ENCODE measurements around the gene SERPINE3.

SERPINE3 gene

DNA sequence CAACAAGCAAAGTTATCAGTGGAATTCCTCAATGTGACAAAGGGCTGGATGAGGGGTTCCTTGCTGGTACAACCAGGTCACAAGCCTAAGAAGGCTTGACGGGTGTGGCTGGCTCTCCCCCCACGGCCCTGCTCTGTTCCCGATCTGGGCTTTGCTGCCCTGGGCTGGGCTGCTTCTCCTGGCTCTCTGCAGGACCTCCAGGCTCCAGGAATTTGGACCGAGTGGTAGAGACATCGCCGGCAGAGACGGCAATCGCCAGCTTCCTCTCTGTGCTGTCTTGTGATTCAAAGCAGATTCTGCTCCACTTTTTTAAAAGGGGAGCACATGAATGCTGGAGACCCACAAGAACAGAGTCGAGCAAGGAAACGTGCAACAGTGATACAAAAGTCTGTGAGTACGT, at the start of gene SERPINE3:
Gene SERPINE3 (plus strand): TSS at position 338 of the 400 bp plus-strand sequence. CDS start 1,401 bp downstream, outside the sequence.
- no peaks in the 10 kb centered on the region for H3K27me3 ChIP-seq (ENCODE audit: control insufficient read depth, insufficient read depth, low read length)
- H3K4me3 ChIP-seq (ENCODE audit: low read depth, low read length): no peak within 1 kb of the TSS
- H3K36me3 ChIP-seq (ENCODE audit: control insufficient read depth, insufficient read depth, low read length): no peaks in the 10 kb centered on the region
- no peaks in the 10 kb centered on the region for H3K9me3 ChIP-seq (ENCODE audit: control insufficient read depth, insufficient read depth, low read length)
- no peaks in the 10 kb centered on the region for H3K4me1 ChIP-seq (ENCODE audit: control insufficient read depth, insufficient read depth, low read length)
- H3K9ac ChIP-seq (ENCODE audit: low read depth, low read length): peak within 1 kb of the TSS; percentile 26

- Histone ChIP-seq H3K4me3 (ENCODE audit: low read depth, low read length) (no peak overlapping the region), H3K9me3 (ENCODE audit: control insufficient read depth, insufficient read depth, low read length) (no peaks in the 10 kb centered on the region), H3K9ac (ENCODE audit: low read depth, low read length) (no peak overlapping the region), H3K36me3 (ENCODE audit: control insufficient read depth, insufficient read depth, low read length) (no peaks in the 10 kb centered on the region), H3K4me1 (ENCODE audit: control insufficient read depth, insufficient read depth, low read length) (peaks cover 3% of the 10 kb centered on the region), H3K27me3 (ENCODE audit: control insufficient read depth, insufficient read depth, low read length) (no peaks in the 10 kb centered on the region)
Observed at GRCh38 chr13:51291341-51291740, 48.1 kb upstream of the SERPINE3 start.

DNA sequence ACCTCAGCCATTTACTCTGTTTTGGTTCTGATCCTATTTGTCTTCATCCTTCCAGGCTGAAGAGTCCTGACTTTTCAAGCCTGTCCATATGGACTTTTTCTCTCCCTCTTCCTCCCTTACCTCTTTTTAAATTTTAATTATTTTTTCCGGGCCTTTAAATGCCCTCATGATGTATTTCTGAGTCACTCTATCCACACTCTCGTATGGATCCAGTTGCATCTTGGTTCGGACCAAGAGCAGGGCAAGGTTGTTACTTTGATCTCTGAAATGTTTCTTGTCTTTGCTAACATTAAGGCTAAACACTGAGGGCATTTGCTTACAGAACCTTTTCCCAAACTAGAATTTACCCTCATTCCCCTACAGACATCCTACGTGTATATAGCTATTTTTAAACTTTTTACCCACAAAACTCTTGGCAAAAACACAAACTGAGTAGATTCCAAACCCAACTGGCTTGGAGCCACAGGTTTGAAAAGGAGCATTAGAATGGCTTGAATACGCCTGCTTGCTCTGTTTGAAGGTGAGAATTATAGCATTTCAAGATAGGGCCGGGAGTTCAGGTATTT, 47.4 kb upstream of the SERPINE3 start:
- H3K9ac ChIP-seq (ENCODE audit: low read depth, low read length): no peak overlapping the region
- H3K4me3 ChIP-seq (ENCODE audit: low read depth, low read length): no peak overlapping the region
- no peaks in the 10 kb centered on the region for H3K4me1 ChIP-seq (ENCODE audit: control insufficient read depth, insufficient read depth, low read length)
- H3K27me3 ChIP-seq (ENCODE audit: control insufficient read depth, insufficient read depth, low read length): no peaks in the 10 kb centered on the region
- H3K36me3 ChIP-seq (ENCODE audit: control insufficient read depth, insufficient read depth, low read length): no peaks in the 10 kb centered on the region
- no peaks in the 10 kb centered on the region for H3K9me3 ChIP-seq (ENCODE audit: control insufficient read depth, insufficient read depth, low read length)

DNA sequence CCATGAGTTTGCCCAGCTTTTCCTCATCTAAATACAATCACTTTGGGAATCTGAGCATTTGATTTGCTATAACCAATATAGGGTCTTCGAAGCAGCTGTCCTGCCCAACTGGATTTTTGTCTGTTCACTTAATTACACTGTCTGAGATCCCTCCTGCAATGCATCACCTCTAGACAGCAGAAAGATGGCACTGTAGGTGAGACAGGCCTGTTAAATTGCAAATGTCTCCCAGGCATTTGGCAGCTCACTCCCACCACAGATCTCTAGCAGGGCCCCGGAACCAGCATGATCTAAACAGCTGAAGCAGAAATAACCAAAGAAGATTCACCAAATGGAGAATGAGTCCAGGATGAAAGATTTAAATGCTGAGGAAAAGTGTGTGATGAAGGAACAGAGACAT, 41.9 kb upstream of the SERPINE3 start:
- Histone ChIP-seq H3K9ac (ENCODE audit: low read depth, low read length) (no peak overlapping the region), H3K9me3 (ENCODE audit: control insufficient read depth, insufficient read depth, low read length) (no peaks in the 10 kb centered on the region), H3K36me3 (ENCODE audit: control insufficient read depth, insufficient read depth, low read length) (no peaks in the 10 kb centered on the region), H3K27me3 (ENCODE audit: control insufficient read depth, insufficient read depth, low read length) (no peaks in the 10 kb centered on the region), H3K4me3 (ENCODE audit: low read depth, low read length) (no peak overlapping the region), H3K4me1 (ENCODE audit: control insufficient read depth, insufficient read depth, low read length) (peaks cover 9% of the 10 kb centered on the region)

DNA sequence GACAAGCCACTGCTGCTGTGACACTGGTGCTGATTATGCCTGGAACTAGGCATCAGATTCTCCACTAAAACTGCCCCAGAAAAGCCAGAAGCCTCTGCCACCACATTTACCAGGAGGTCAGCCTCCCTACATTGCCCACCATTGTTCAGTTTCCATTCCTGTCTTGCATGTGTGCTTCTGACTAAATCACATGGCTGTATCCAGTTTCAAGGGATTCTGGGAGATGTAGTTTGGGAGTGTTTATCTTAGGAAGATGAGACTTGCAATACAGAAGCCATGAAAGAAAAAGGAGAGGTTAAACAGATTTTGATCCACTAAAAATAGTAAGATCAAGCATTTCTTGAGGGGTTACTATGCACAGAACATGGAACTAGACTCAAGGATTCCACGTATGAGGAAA, 40.7 kb upstream of the SERPINE3 start:
- Histone ChIP-seq H3K4me3 (ENCODE audit: low read depth, low read length) (no peak overlapping the region), H3K4me1 (ENCODE audit: control insufficient read depth, insufficient read depth, low read length) (peaks cover 18% of the 10 kb centered on the region), H3K9me3 (ENCODE audit: control insufficient read depth, insufficient read depth, low read length) (no peaks in the 10 kb centered on the region)

DNA sequence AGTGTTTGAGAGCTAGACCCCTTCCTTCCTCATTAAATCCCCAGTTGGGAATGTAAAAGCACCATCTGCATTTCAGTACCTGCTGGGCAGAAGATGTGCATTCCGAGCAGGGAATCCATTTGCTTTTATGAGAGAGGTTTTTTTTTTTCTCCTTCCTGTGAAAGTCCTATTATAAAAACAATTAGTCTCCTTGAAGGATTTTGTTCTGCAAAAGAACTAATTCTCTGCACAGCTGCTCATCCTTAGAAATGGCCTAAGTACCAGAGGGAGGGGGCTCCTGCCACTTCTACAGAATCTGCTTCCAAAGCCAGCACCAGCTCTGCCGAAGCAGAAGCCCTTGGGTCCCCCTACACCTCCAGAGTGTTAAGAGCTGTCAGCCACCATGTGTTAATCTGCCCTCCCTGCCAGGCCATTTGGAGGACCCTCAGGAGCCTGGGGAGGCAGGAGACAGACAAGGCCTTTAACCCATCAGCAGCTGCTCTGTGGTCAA, 36.4 kb upstream of the SERPINE3 start:
- Histone ChIP-seq H3K36me3 (ENCODE audit: control insufficient read depth, insufficient read depth, low read length) (no peaks in the 10 kb centered on the region), H3K4me3 (ENCODE audit: low read depth, low read length) (no peak overlapping the region), H3K4me1 (ENCODE audit: control insufficient read depth, insufficient read depth, low read length) (peaks cover 29% of the 10 kb centered on the region), H3K9ac (ENCODE audit: low read depth, low read length) (no peak overlapping the region), H3K9me3 (ENCODE audit: control insufficient read depth, insufficient read depth, low read length) (no peaks in the 10 kb centered on the region), H3K27me3 (ENCODE audit: control insufficient read depth, insufficient read depth, low read length) (no peaks in the 10 kb centered on the region)

More for the DNA sequence above, 40.7 kb upstream of the SERPINE3 start:
- Histone ChIP-seq H3K9ac (ENCODE audit: low read depth, low read length) (no peak overlapping the region), H3K27me3 (ENCODE audit: control insufficient read depth, insufficient read depth, low read length) (no peaks in the 10 kb centered on the region), H3K36me3 (ENCODE audit: control insufficient read depth, insufficient read depth, low read length) (no peaks in the 10 kb centered on the region)

DNA sequence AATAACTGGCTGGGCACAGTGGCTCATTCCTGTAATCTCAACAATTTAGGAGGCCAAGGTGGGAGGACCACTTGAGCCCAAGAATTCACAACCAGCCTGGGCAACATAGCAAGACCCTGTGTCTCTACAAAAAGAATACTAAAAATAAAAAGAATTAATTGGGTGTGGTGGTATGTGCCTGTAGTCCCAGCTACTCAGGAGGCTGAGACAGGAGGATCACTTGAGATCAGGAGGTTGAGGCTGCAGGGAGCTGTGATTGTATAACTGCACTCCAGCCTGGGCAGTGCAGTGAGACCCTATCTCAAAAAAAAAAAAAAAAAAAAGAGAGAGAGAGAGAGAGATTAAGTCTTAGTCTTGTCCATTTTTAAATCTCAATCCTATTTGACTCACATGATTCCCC, 35.6 kb upstream of the SERPINE3 start:
- Histone ChIP-seq H3K27me3 (ENCODE audit: control insufficient read depth, insufficient read depth, low read length) (no peaks in the 10 kb centered on the region), H3K9ac (ENCODE audit: low read depth, low read length) (no peak overlapping the region), H3K4me1 (ENCODE audit: control insufficient read depth, insufficient read depth, low read length) (peaks cover 30% of the 10 kb centered on the region), H3K36me3 (ENCODE audit: control insufficient read depth, insufficient read depth, low read length) (no peaks in the 10 kb centered on the region), H3K9me3 (ENCODE audit: control insufficient read depth, insufficient read depth, low read length) (no peaks in the 10 kb centered on the region), H3K4me3 (ENCODE audit: low read depth, low read length) (peak overlapping the region; percentile 16)

GRCh38 chr13:51305271-51305967, 34.1 kb upstream of the SERPINE3 start:
- Histone ChIP-seq H3K9me3 (ENCODE audit: control insufficient read depth, insufficient read depth, low read length) (no peaks in the 10 kb centered on the region), H3K4me3 (ENCODE audit: low read depth, low read length) (no peak overlapping the region), H3K4me1 (ENCODE audit: control insufficient read depth, insufficient read depth, low read length) (peaks cover 32% of the 10 kb centered on the region), H3K27me3 (ENCODE audit: control insufficient read depth, insufficient read depth, low read length) (no peaks in the 10 kb centered on the region), H3K9ac (ENCODE audit: low read depth, low read length) (no peak overlapping the region), H3K36me3 (ENCODE audit: control insufficient read depth, insufficient read depth, low read length) (no peaks in the 10 kb centered on the region)

DNA sequence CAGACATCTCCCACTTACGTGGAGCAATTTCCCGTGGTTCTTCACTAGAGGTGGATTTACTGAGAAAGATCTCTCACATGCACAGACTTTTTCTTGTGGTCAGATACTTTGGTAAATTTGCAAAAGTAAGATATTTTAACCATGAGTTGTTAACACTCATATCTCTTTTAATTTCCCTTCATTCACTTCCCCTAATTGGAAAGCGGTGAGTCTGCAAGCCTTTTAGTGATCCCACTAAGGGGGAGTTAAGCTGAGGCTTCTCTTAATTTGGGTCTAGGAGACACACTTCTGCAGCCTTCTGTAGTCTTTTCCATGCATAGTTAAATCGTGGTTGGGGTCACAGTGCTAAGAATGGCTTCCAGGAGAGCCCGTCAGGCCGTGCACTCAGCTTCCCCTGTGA, 30.7 kb upstream of the SERPINE3 start:
- H3K27me3 ChIP-seq (ENCODE audit: control insufficient read depth, insufficient read depth, low read length): no peaks in the 10 kb centered on the region
- no peaks in the 10 kb centered on the region for H3K36me3 ChIP-seq (ENCODE audit: control insufficient read depth, insufficient read depth, low read length)
- no peak overlapping the region for H3K9ac ChIP-seq (ENCODE audit: low read depth, low read length)
- no peaks in the 10 kb centered on the region for H3K9me3 ChIP-seq (ENCODE audit: control insufficient read depth, insufficient read depth, low read length)
- no peak overlapping the region for H3K4me3 ChIP-seq (ENCODE audit: low read depth, low read length)
- H3K4me1 ChIP-seq (ENCODE audit: control insufficient read depth, insufficient read depth, low read length): peaks cover 17% of the 10 kb centered on the region

DNA sequence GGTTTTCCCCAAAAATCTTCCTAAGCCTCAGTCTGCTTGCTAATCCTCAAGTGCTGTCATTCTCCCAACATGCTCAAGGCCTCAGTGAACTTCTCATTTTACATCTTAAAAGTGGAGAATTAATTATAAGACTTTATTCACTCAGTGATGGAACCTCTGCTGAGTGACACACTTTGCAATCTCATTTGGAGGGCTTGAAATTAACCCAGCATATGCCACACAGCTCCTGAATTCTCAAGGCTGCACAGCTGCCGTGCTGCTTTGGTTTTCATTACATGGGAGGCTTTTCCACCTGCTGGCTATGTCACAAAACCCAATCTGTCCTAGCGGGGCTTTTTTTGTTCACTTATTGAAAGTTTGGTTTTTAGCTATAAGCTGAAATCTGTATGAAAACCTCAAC, 28.3 kb upstream of the SERPINE3 start:
- no peak overlapping the region for H3K9ac ChIP-seq (ENCODE audit: low read depth, low read length)
- no peaks in the 10 kb centered on the region for H3K9me3 ChIP-seq (ENCODE audit: control insufficient read depth, insufficient read depth, low read length)
- H3K4me1 ChIP-seq (ENCODE audit: control insufficient read depth, insufficient read depth, low read length): peaks cover 12% of the 10 kb centered on the region
- H3K27me3 ChIP-seq (ENCODE audit: control insufficient read depth, insufficient read depth, low read length): no peaks in the 10 kb centered on the region
- no peaks in the 10 kb centered on the region for H3K36me3 ChIP-seq (ENCODE audit: control insufficient read depth, insufficient read depth, low read length)
- no peak overlapping the region for H3K4me3 ChIP-seq (ENCODE audit: low read depth, low read length)

DNA sequence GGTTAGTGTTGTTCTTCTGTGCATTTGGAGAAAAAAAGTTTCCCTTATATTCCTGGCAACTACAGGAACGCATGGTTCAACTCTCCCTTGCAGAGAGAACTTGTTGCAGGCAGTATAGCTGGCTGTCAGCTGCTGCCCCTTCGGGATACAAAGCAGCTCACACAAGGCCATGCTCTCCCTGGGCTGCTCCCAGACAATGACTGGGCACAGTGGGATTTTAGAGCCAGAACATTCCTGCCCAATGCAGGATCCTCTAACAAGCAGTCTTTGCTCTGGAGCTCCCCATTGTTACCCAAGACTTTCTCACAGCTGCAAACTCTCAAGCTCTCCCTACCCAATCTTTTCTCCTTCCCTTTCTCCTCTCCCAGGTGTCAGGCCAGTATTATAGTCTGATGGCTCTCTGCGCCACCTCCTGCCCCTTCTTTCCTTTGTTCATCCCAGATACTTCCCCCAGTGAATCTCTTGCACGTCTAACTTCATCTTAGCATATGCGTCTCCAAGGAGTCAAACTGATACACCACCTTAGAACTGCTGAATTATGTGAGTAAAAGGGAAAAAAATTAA, 27.5 kb upstream of the SERPINE3 start:
- H3K9ac ChIP-seq (ENCODE audit: low read depth, low read length): no peak overlapping the region
- no peaks in the 10 kb centered on the region for H3K27me3 ChIP-seq (ENCODE audit: control insufficient read depth, insufficient read depth, low read length)
- H3K36me3 ChIP-seq (ENCODE audit: control insufficient read depth, insufficient read depth, low read length): no peaks in the 10 kb centered on the region
- peaks cover 12% of the 10 kb centered on the region for H3K4me1 ChIP-seq (ENCODE audit: control insufficient read depth, insufficient read depth, low read length)
- H3K9me3 ChIP-seq (ENCODE audit: control insufficient read depth, insufficient read depth, low read length): no peaks in the 10 kb centered on the region
- no peak overlapping the region for H3K4me3 ChIP-seq (ENCODE audit: low read depth, low read length)

DNA sequence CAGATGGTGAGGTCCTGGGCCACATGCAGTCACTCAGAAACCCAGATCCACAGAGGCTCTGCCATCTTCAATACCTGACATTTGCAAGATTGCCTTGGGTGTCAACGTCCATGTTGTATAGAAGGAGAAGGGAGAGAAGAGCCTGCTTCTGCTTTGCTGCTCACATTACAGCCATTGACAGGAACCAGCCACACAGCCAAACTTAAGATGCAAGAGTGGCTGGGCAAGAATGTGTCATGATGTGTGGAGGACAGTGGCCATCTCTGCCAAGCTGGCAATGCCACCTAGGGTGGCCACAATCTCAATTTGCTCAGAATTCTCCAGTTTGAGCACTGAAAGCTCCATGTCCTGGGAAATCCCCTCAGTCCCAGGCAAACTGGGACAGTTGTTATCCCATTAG, 25.9 kb upstream of the SERPINE3 start:
- Histone ChIP-seq H3K4me1 (ENCODE audit: control insufficient read depth, insufficient read depth, low read length) (peaks cover 12% of the 10 kb centered on the region), H3K9me3 (ENCODE audit: control insufficient read depth, insufficient read depth, low read length) (no peaks in the 10 kb centered on the region), H3K4me3 (ENCODE audit: low read depth, low read length) (no peak overlapping the region), H3K36me3 (ENCODE audit: control insufficient read depth, insufficient read depth, low read length) (no peaks in the 10 kb centered on the region), H3K9ac (ENCODE audit: low read depth, low read length) (no peak overlapping the region), H3K27me3 (ENCODE audit: control insufficient read depth, insufficient read depth, low read length) (no peaks in the 10 kb centered on the region)
